DOHH2 (cell line): ENCODE data around the gene TNFRSF25.

Experiments
- CTCF ChIP-seq: fragments of 200-600 bp; sonication (generic); IDR thresholded peaks from one replicate; pipeline ENCODE4 v1.5.1; 2014; ENCODE audit warnings: antibody characterized with exemption, mild to moderate bottlenecking, low read depth, low read length; ENCODE audit not compliant: poor library complexity, severe bottlenecking
- EZH2phosphoT487 ChIP-seq: fragments of 200-600 bp; sonication (generic); IDR thresholded peaks from 2 replicates; pipeline ENCODE4 v1.6.1; 2017; ENCODE audit warnings: borderline replicate concordance, mild to moderate bottlenecking, antibody characterized with exemption, low read length, moderate library complexity, mixed read lengths

- no peak for TF ChIP-seq CTCF
- no peak for TF ChIP-seq EZH2phosphoT487
These were observed 31.8 kb downstream of the TNFRSF25 start for GRCh38 chr1:6434186-6434585.
